ENCODE measurements around the gene AFG1L.

- TF ChIP-seq POLR2AphosphoS5 (IDR thresholded peaks at IDR 0.05; ENCODE audit: low read depth, low read length), result no peak
- TF ChIP-seq REST (IDR thresholded peaks at IDR 0.05; ENCODE audit: insufficient read depth in 1 of 2, low read depth in 2 of 2, low read length in 2 of 2), result no peak
- TF ChIP-seq TAF1 (IDR thresholded peaks at IDR 0.05; ENCODE audit: borderline replicate concordance, insufficient read depth, low read length), result no peak
- no peak for TF ChIP-seq SIN3A (IDR thresholded peaks at IDR 0.05; ENCODE audit: borderline replicate concordance, insufficient read depth, low read length)
Observed at GRCh38 chr6:108407904-108408827, 113.3 kb downstream of the AFG1L start.

Data from PFSK-1 (cell line).